Stimulated activated memory B cell treated with anti-CD40 and anti-IgM and Interleukin-4, amounts not matched to agents 10 μg/mL and 1 μg/mL and 100 μg/mL, for 72 hours (primary cell): ENCODE results near the gene ALG9.
"Not testable (repeated sequence)": the region's sequence is repeated elsewhere in the genome, so short reads cannot be mapped to it uniquely, and the experiment has no call there.

Experiments used
- ATAC-seq: fragments of 150-1000 bp; cut with Tn5 transposase; 2 replicates; pipeline ENCODE4 v1.10.0; 2021
- H3K27ac Mint-ChIP-seq: one replicate; pipeline ENCODE4 v1.8.0; 2022; ENCODE audit warnings: mild to moderate bottlenecking, mixed read lengths
- H3K27me3 Mint-ChIP-seq: one replicate; pipeline ENCODE4 v1.8.0; 2022; ENCODE audit warnings: mixed read lengths
- H3K36me3 Mint-ChIP-seq: one replicate; pipeline ENCODE4 v1.8.0; 2022; ENCODE audit warnings: mixed read lengths
- H3K4me1 Mint-ChIP-seq: one replicate; pipeline ENCODE4 v1.8.0; 2022; ENCODE audit warnings: mixed read lengths
- H3K4me3 Mint-ChIP-seq: one replicate; pipeline ENCODE4 v1.8.0; 2022; ENCODE audit warnings: mild to moderate bottlenecking, moderate library complexity, mixed read lengths
- H3K9me3 Mint-ChIP-seq: one replicate; pipeline ENCODE4 v1.8.0; 2022; ENCODE audit warnings: mixed read lengths

The ALG9 gene

GRCh38 chr11:111801135-111801534 lies 70.2 kb downstream of the ALG9 start:
- Mint-ChIP-seq H3K36me3 (peaks cover 90% of the 10 kb centered on the region), H3K27me3 (no peaks in the 10 kb centered on the region), H3K27ac (no peak overlapping the region), H3K4me3 (no peak overlapping the region), H3K9me3 (peaks cover 10% of the 10 kb centered on the region), H3K4me1 (peaks cover 10% of the 10 kb centered on the region)
- ATAC-seq = no peak

GRCh38 chr11:111798279-111798678 lies 73.1 kb downstream of the ALG9 start:
- peaks cover 10% of the 10 kb centered on the region for H3K4me1 Mint-ChIP-seq
- peaks cover 72% of the 10 kb centered on the region for H3K36me3 Mint-ChIP-seq
- H3K4me3 Mint-ChIP-seq = no peak overlapping the region
- no peaks in the 10 kb centered on the region for H3K27me3 Mint-ChIP-seq
- peaks cover 10% of the 10 kb centered on the region for H3K9me3 Mint-ChIP-seq
- H3K27ac Mint-ChIP-seq = no peak overlapping the region
- ATAC-seq = no peak

GRCh38 chr11:111797145-111797581 lies 74.2 kb downstream of the ALG9 start:
- Mint-ChIP-seq H3K36me3 (peaks cover 62% of the 10 kb centered on the region), H3K27me3 (no peaks in the 10 kb centered on the region), H3K9me3 (peaks cover 10% of the 10 kb centered on the region), H3K27ac (no peak overlapping the region), H3K4me1 (peaks cover 10% of the 10 kb centered on the region), H3K4me3 (no peak overlapping the region)
- peak; percentile 50 for ATAC-seq

- Mint-ChIP-seq H3K27ac (no peak overlapping the region), H3K9me3 (peaks cover 10% of the 10 kb centered on the region)
- ATAC-seq = no peak
Measured at GRCh38 chr11:111796696-111797095, 74.7 kb downstream of the ALG9 start.

GRCh38 chr11:111795334-111795985 lies 75.9 kb downstream of the ALG9 start:
- H3K27me3 Mint-ChIP-seq = no peaks in the 10 kb centered on the region
- peaks cover 10% of the 10 kb centered on the region for H3K4me1 Mint-ChIP-seq
- H3K27ac Mint-ChIP-seq = no peak overlapping the region
- peaks cover 51% of the 10 kb centered on the region for H3K36me3 Mint-ChIP-seq
- peaks cover 8% of the 10 kb centered on the region for H3K9me3 Mint-ChIP-seq
- no peak for ATAC-seq
- H3K4me3 Mint-ChIP-seq = no peak overlapping the region

More at GRCh38 chr11:111796696-111797095, 74.7 kb downstream of the ALG9 start:
- H3K36me3 Mint-ChIP-seq = peaks cover 57% of the 10 kb centered on the region
- H3K27me3 Mint-ChIP-seq = no peaks in the 10 kb centered on the region
- H3K4me1 Mint-ChIP-seq = peaks cover 10% of the 10 kb centered on the region
- no peak overlapping the region for H3K4me3 Mint-ChIP-seq

GRCh38 chr11:111793863-111794262 lies 77.5 kb downstream of the ALG9 start:
- no peak overlapping the region for H3K27ac Mint-ChIP-seq
- no peak overlapping the region for H3K4me3 Mint-ChIP-seq
- peaks cover 39% of the 10 kb centered on the region for H3K36me3 Mint-ChIP-seq
- ATAC-seq = no peak
- peaks cover 5% of the 10 kb centered on the region for H3K9me3 Mint-ChIP-seq
- no peaks in the 10 kb centered on the region for H3K27me3 Mint-ChIP-seq
- peaks cover 10% of the 10 kb centered on the region for H3K4me1 Mint-ChIP-seq

- H3K27ac Mint-ChIP-seq = no peak overlapping the region
- H3K4me3 Mint-ChIP-seq = no peak overlapping the region
- H3K27me3 Mint-ChIP-seq = no peaks in the 10 kb centered on the region
- peaks cover 31% of the 10 kb centered on the region for H3K36me3 Mint-ChIP-seq
- H3K4me1 Mint-ChIP-seq = peaks cover 10% of the 10 kb centered on the region
- ATAC-seq = no peak
- H3K9me3 Mint-ChIP-seq = peaks cover 5% of the 10 kb centered on the region
Measured at GRCh38 chr11:111792955-111793500, 78.4 kb downstream of the ALG9 start.

GRCh38 chr11:111792314-111792713 lies 79.1 kb downstream of the ALG9 start:
- no peak overlapping the region for H3K4me3 Mint-ChIP-seq
- H3K9me3 Mint-ChIP-seq = peaks cover 2% of the 10 kb centered on the region
- peaks cover 24% of the 10 kb centered on the region for H3K36me3 Mint-ChIP-seq
- no peak overlapping the region for H3K27ac Mint-ChIP-seq
- peaks cover 10% of the 10 kb centered on the region for H3K4me1 Mint-ChIP-seq
- H3K27me3 Mint-ChIP-seq = no peaks in the 10 kb centered on the region
- no peak for ATAC-seq

GRCh38 chr11:111788464-111788863 lies 82.9 kb downstream of the ALG9 start:
- Mint-ChIP-seq H3K36me3 (peaks cover 26% of the 10 kb centered on the region), H3K9me3 (no peaks in the 10 kb centered on the region), H3K4me3 (no peak overlapping the region), H3K4me1 (no peaks in the 10 kb centered on the region), H3K27ac (no peak overlapping the region), H3K27me3 (no peaks in the 10 kb centered on the region)
- ATAC-seq = no peak

- H3K4me3 Mint-ChIP-seq = no peak overlapping the region
Measured at GRCh38 chr11:111788051-111788450, 83.3 kb downstream of the ALG9 start.

GRCh38 chr11:111785886-111786412 lies 85.4 kb downstream of the ALG9 start:
- Mint-ChIP-seq H3K36me3 (peaks cover 26% of the 10 kb centered on the region), H3K4me1 (no peaks in the 10 kb centered on the region), H3K9me3 (no peaks in the 10 kb centered on the region), H3K27me3 (no peaks in the 10 kb centered on the region), H3K4me3 (no peak overlapping the region), H3K27ac (no peak overlapping the region)
- no peak for ATAC-seq

More at GRCh38 chr11:111788051-111788450, 83.3 kb downstream of the ALG9 start:
- H3K27me3 Mint-ChIP-seq = no peaks in the 10 kb centered on the region
- H3K9me3 Mint-ChIP-seq = no peaks in the 10 kb centered on the region
- peaks cover 26% of the 10 kb centered on the region for H3K36me3 Mint-ChIP-seq
- no peak for ATAC-seq
- no peaks in the 10 kb centered on the region for H3K4me1 Mint-ChIP-seq
- no peak overlapping the region for H3K27ac Mint-ChIP-seq

GRCh38 chr11:111785076-111785475 lies 86.3 kb downstream of the ALG9 start:
- Mint-ChIP-seq H3K4me3 (no peak overlapping the region), H3K9me3 (no peaks in the 10 kb centered on the region), H3K27ac (no peak overlapping the region), H3K4me1 (no peaks in the 10 kb centered on the region), H3K36me3 (peaks cover 20% of the 10 kb centered on the region), H3K27me3 (no peaks in the 10 kb centered on the region)
- ATAC-seq = no peak

- peaks cover 20% of the 10 kb centered on the region for H3K36me3 Mint-ChIP-seq
- not testable (repeated sequence) for H3K27ac Mint-ChIP-seq, H3K9me3 Mint-ChIP-seq, ATAC-seq, H3K4me3 Mint-ChIP-seq, H3K4me1 Mint-ChIP-seq, H3K27me3 Mint-ChIP-seq
Measured at GRCh38 chr11:111784311-111784710, 87.1 kb downstream of the ALG9 start.

- Mint-ChIP-seq H3K4me1 (peaks cover 5% of the 10 kb centered on the region), H3K27ac (no peak overlapping the region), H3K4me3 (no peak overlapping the region), H3K27me3 (no peaks in the 10 kb centered on the region), H3K36me3 (peaks cover 20% of the 10 kb centered on the region), H3K9me3 (no peaks in the 10 kb centered on the region)
- no peak for ATAC-seq
Measured at GRCh38 chr11:111782109-111782741, 89.2 kb downstream of the ALG9 start.

- peaks cover 2% of the 10 kb centered on the region for H3K36me3 Mint-ChIP-seq
- H3K27ac Mint-ChIP-seq = no peak overlapping the region
- no peaks in the 10 kb centered on the region for H3K9me3 Mint-ChIP-seq
- no peak for ATAC-seq
- H3K4me1 Mint-ChIP-seq = peaks cover 18% of the 10 kb centered on the region
- H3K4me3 Mint-ChIP-seq = no peak overlapping the region
- H3K27me3 Mint-ChIP-seq = no peaks in the 10 kb centered on the region
Measured at GRCh38 chr11:111779118-111779517, 92.3 kb downstream of the ALG9 start.
